H1 (cell line): Measurements from ENCODE around the gene ACTL10. TPM values are rescaled to one million over a fixed set of nuclear protein-coding genes. Genes with fewer than 3 reads are reported as not detected.

Source experiments
- CTCF ChIA-PET: fragments of 300-600 bp; sonication (Branson Sonifier 250); formaldehyde crosslinking; loops from one replicate; lab custom pipeline; 2021; ENCODE audit not compliant: partially characterized antibody; lab: Charles Lee
- POLR2A ChIA-PET: fragments of 300-600 bp; sonication (Branson Sonifier 250); formaldehyde crosslinking; loops from one replicate; lab custom pipeline; 2021; ENCODE audit warnings: inconsistent platforms; ENCODE audit not compliant: partially characterized antibody; lab: Charles Lee
- DNase-seq, 2 experiments: peaks; one replicate each; pipeline versions ENCODE4 v3.0.0 to v3.0.0-alpha.2; 2010 to 2022; ENCODE audit warnings: low spot score in 2 of 2, low read depth in 1 of 2, mixed read lengths in 1 of 2
- FAIRE-seq: peaks from 2 replicates; lab custom pipeline; 2011; peaks lifted over from hg19 to GRCh38; lab: Jason Lieb, UNC
- H2AFZ ChIP-seq: 2 replicates; pipeline ENCODE4 v1.8.1; 2012; ENCODE audit warnings: low read length, inconsistent platforms
- H2AK5ac ChIP-seq: 2 replicates; pipeline ENCODE4 v1.6.1; 2013; ENCODE audit warnings: low read depth, low read length
- H2BK120ac ChIP-seq: replicated peaks from 2 replicates; pipeline ENCODE3; 2013; ENCODE audit warnings: low read depth, low read length, inconsistent platforms
- H2BK12ac ChIP-seq: 2 replicates; pipeline ENCODE4 v1.6.1; 2013; ENCODE audit warnings: low read depth, low read length
- H2BK15ac ChIP-seq: 2 replicates; pipeline ENCODE4 v1.6.1; 2013; ENCODE audit warnings: low read length
- H2BK20ac ChIP-seq: 2 replicates; pipeline ENCODE4 v1.6.1; 2013; ENCODE audit warnings: low read length
- H2BK5ac ChIP-seq: 2 replicates; pipeline ENCODE4 v1.6.1; 2013; ENCODE audit warnings: low read depth, low read length
- H3K14ac ChIP-seq: 2 replicates; pipeline ENCODE4 v1.6.1; 2013; ENCODE audit warnings: inconsistent platforms; ENCODE audit not compliant: insufficient read length
- H3K18ac ChIP-seq: 2 replicates; pipeline ENCODE4 v1.6.1; 2013; ENCODE audit warnings: low read length; ENCODE audit errors: extremely low read depth
- H3K23ac ChIP-seq: 2 replicates; pipeline ENCODE4 v1.6.1; 2013; ENCODE audit warnings: inconsistent platforms; ENCODE audit not compliant: insufficient read length
- H3K23me2 ChIP-seq: 2 replicates; pipeline ENCODE4 v1.6.1; 2013; ENCODE audit warnings: low read depth, low read length
- H3K27ac ChIP-seq: 2 replicates; pipeline ENCODE4 v1.6.1; 2011; ENCODE audit warnings: low read depth, low read length, inconsistent platforms
- H3K27me3 ChIP-seq, 4 experiments: replicated peaks in 1 of 4; 1 replicate in 1 of 4; 2 replicates in 3 of 4; pipeline versions ENCODE4 v1.6.1 to v1.8.1; 2011 to 2013; ENCODE audit warnings: low read length in 3 of 4, mild to moderate bottlenecking in 3 of 4, inconsistent platforms in 2 of 4, mixed read lengths in 2 of 4, moderate library complexity in 1 of 4; ENCODE audit not compliant: control insufficient read depth in 3 of 4, insufficient read depth in 3 of 4; ENCODE audit errors: extremely low read depth in 1 of 4
- H3K36me3 ChIP-seq, 4 experiments: 2 replicates each; pipeline versions ENCODE4 v1.6.1 to v1.8.1; 2011 to 2013; ENCODE audit warnings: mild to moderate bottlenecking in 4 of 4, low read length in 3 of 4, moderate library complexity in 2 of 4, control low read depth in 1 of 4, inconsistent platforms in 1 of 4; ENCODE audit not compliant: insufficient read depth in 4 of 4, control insufficient read depth in 2 of 4
- H3K4ac ChIP-seq: replicated peaks from 2 replicates; pipeline ENCODE3; 2013; ENCODE audit warnings: low read length, low read depth, mixed read lengths, inconsistent platforms; ENCODE audit not compliant: insufficient read length
- H3K4me1 ChIP-seq, 4 experiments: replicated peaks in 1 of 4; 1 replicate in 1 of 4; 2 replicates in 3 of 4; pipeline versions ENCODE4 v1.6.1 to v1.8.1; 2011 to 2013; ENCODE audit warnings: low read length in 3 of 4, inconsistent platforms in 2 of 4, mixed read lengths in 1 of 4; ENCODE audit not compliant: insufficient read depth in 4 of 4, control insufficient read depth in 3 of 4
- H3K4me2 ChIP-seq, 2 experiments: 2 replicates each; pipeline versions ENCODE4 v1.6.1 to v1.8.1; 2011 to 2013; ENCODE audit warnings: low read depth in 2 of 2, low read length in 2 of 2, control low read depth in 1 of 2, inconsistent platforms in 1 of 2, mild to moderate bottlenecking in 1 of 2; ENCODE audit not compliant: insufficient read depth in 1 of 2
- H3K4me3 ChIP-seq, 4 experiments: fragments of 200-600, 300-600 bp in 1 of 4; sonication (generic), shearing (Covaris generic), sonication (Bioruptor Twin) in 1 of 4; 2 replicates each; pipeline versions ENCODE4 v1.5.1 to v1.8.1; 2011 to 2016; ENCODE audit warnings: low read length in 4 of 4, low read depth in 3 of 4, control low read depth in 2 of 4, inconsistent platforms in 2 of 4, mild to moderate bottlenecking in 2 of 4, mixed read lengths in 1 of 4, moderate library complexity in 1 of 4; ENCODE audit not compliant: insufficient read depth in 2 of 4; ENCODE audit errors: extremely low read depth in 1 of 4
- H3K56ac ChIP-seq: replicated peaks from 2 replicates; pipeline ENCODE3; 2013; ENCODE audit warnings: low read depth, mild to moderate bottlenecking, mixed read lengths, low read length, inconsistent platforms; ENCODE audit not compliant: insufficient read length
- H3K79me1 ChIP-seq: 2 replicates; pipeline ENCODE4 v1.6.1; 2013; ENCODE audit warnings: low read depth, low read length, control low read depth
- H3K79me2 ChIP-seq, 2 experiments: 2 replicates each; pipeline versions ENCODE4 v1.6.1 to v1.8.1; 2012 to 2013; ENCODE audit warnings: low read length in 2 of 2, mild to moderate bottlenecking in 2 of 2, inconsistent platforms in 1 of 2; ENCODE audit not compliant: insufficient read depth in 2 of 2, control insufficient read depth in 1 of 2
- H3K9ac ChIP-seq, 4 experiments: replicated peaks in 1 of 4; 1 replicate in 1 of 4; 2 replicates in 3 of 4; pipeline versions ENCODE4 v1.6.1 to v1.8.1; 2011 to 2013; ENCODE audit warnings: low read depth in 3 of 4, low read length in 3 of 4, control low read depth in 2 of 4, mild to moderate bottlenecking in 2 of 4, moderate library complexity in 2 of 4, inconsistent platforms in 1 of 4; ENCODE audit errors: extremely low read depth in 1 of 4
- H3K9me3 ChIP-seq, 2 experiments: 2 replicates each; pipeline versions ENCODE4 v1.6.1 to v1.8.1; 2012 to 2013; ENCODE audit warnings: mild to moderate bottlenecking in 2 of 2, moderate library complexity in 2 of 2, control low read depth in 1 of 2, inconsistent platforms in 1 of 2, low read depth in 1 of 2, low read length in 1 of 2, mixed read lengths in 1 of 2; ENCODE audit not compliant: insufficient read depth in 2 of 2
- H4K20me1 ChIP-seq, 2 experiments: replicated peaks in 1 of 2; 2 replicates each; pipeline versions ENCODE3 to v1.8.1; 2011 to 2013; ENCODE audit warnings: inconsistent platforms in 2 of 2, low read length in 2 of 2, mild to moderate bottlenecking in 1 of 2; ENCODE audit not compliant: insufficient read depth in 2 of 2, control insufficient read depth in 1 of 2
- H4K5ac ChIP-seq: 2 replicates; pipeline ENCODE4 v1.6.1; 2013; ENCODE audit warnings: low read length, low read depth, mixed read lengths, inconsistent platforms; ENCODE audit not compliant: insufficient read length
- H4K8ac ChIP-seq: 2 replicates; pipeline ENCODE4 v1.8.0; 2013; ENCODE audit warnings: mild to moderate bottlenecking, moderate library complexity, low read length, inconsistent platforms; ENCODE audit not compliant: insufficient read depth; ENCODE audit errors: extremely low read depth
- H4K91ac ChIP-seq: replicated peaks from 2 replicates; pipeline ENCODE3; 2013; ENCODE audit warnings: low read length, mixed read lengths, inconsistent platforms; ENCODE audit not compliant: insufficient read length
- EP300 ChIP-seq, 2 experiments: IDR thresholded peaks; 1 replicate in 1 of 2; 2 replicates in 1 of 2; pipeline ENCODE4 v1.6.1; 2011 to 2012; ENCODE audit warnings: low read depth in 2 of 2, low read length in 2 of 2, mild to moderate bottlenecking in 2 of 2, borderline replicate concordance in 1 of 2, inconsistent platforms in 1 of 2, moderate library complexity in 1 of 2
- JUN ChIP-seq: IDR thresholded peaks from 2 replicates; pipeline ENCODE4 v1.6.1; 2011; ENCODE audit warnings: low read depth, mild to moderate bottlenecking, improper control_type of control experiment, low read length
- WGBS, 2 experiments: shearing (Covaris generic) in 1 of 2; methylation state at CpG; one replicate each; pipeline versions ENCODE4 v1.1.6 to v1.1.7; 2013 to 2015; ENCODE audit warnings: low lambda C conversion rate in 2 of 2, mixed read lengths in 2 of 2, inconsistent platforms in 1 of 2, low coverage in 1 of 2, missing lambda C conversion rate in 1 of 2; ENCODE audit not compliant: insufficient replicate concordance in 2 of 2, insufficient coverage in 1 of 2, insufficient read length in 1 of 2; ENCODE audit errors: extremely low coverage in 1 of 2, missing lambda C conversion rate in 1 of 2; 5-methylcytosine and 5-hydroxymethylcytosine counted together
- polyA plus RNA-seq, 7 experiments: library from polyadenylated mRNA; depleted of rRNA in 3 of 7; stranded (reverse) in 5 of 7; unstranded in 2 of 7; fragments of >200 nt in 5 of 7; fragments of 200-250 nt in 2 of 7; gene quantifications; 1 replicate in 5 of 7; 2 replicates in 1 of 7; 4 replicates in 1 of 7; pipeline versions ENCODE4 v1.2.1 to v1.2.3, GENCODE V29; 2011 to 2013; ENCODE audit warnings: missing spikeins in 2 of 7, mixed read lengths in 2 of 7
- total RNA-seq: library from RNA; stranded (reverse); fragmentation: NEBNext Ultra II Directional; extraction: Animal tissue kit (Norgen Biotek cat#: 25700); gene quantifications from 2 replicates; pipeline ENCODE4 v1.2.1, GENCODE V29; 2021

ACTL10 gene
- total and polyA plus RNA-seq, 2 of the 8 experiments (the other 6 are each of a cell fraction or from before 2014, with no cell fraction given), result 0.26 TPM; not detected in 1

GRCh38 chr20:33664762-33665144, 2.0 kb upstream of the ACTL10 start:
- FAIRE-seq (no peak), DNase-seq (no peak)
- ChIA-PET CTCF (interaction anchor here (0.7 to 3.9 kb wide), 10 partner anchors 9 to 207 kb away, joined by 3 to 22 read pairs (median 4); partner anchors contain the start of gene NECAB3), POLR2A (interaction anchor here (0.6 to 17.9 kb wide), 9 partner anchors 10 to 205 kb away, joined by 3 to 245 read pairs (median 3); partner anchors contain the start of genes NECAB3 and ZNF341)
- 88% methylated on average over 2 of the region's 2 CpGs; no CpG with 5 or more reads in 1 of the 2 experiments for WGBS, 2 experiments
- Histone ChIP-seq H3K4ac (peak overlapping the region; percentile 65), H3K9me3 (peaks cover 0 to 5% of the 10 kb centered on the region in 2 experiments; a peak in 1 of 4 replicates), H2AK5ac (peak overlapping the region; percentile 17; the same call in 1 of the 2 replicates), H2BK15ac (no peak overlapping the region; the same call in 1 of the 2 replicates), H3K23me2 (peaks cover 25% of the 10 kb centered on the region; the same call in 1 of the 2 replicates), H2BK12ac (peak overlapping the region; percentile 84; the same call in 1 of the 2 replicates), H4K91ac (peak overlapping the region; percentile 75), H3K27ac (no peak overlapping the region), H3K4me3 (no peak overlapping the region), H4K8ac (peak overlapping the region; percentile 12; the same call in 1 of the 2 replicates), H3K36me3 (peaks cover 2 to 11% (median 6%) of the 10 kb centered on the region in 4 experiments; a peak in 2 of 8 replicates), H3K23ac (no peak overlapping the region), H2BK120ac (no peak overlapping the region), H2BK5ac (peak overlapping the region; percentile 73; the same call in 1 of the 2 replicates), H3K9ac (no peak overlapping the region), H4K5ac (no peak overlapping the region), H3K4me1 (peaks cover 0 to 18% (median 11%) of the 10 kb centered on the region in 4 experiments; a peak in 4 of 7 replicates), H3K56ac (no peak overlapping the region), H3K27me3 (peaks cover 0 to 10% (median 3%) of the 10 kb centered on the region in 4 experiments; a peak in 3 of 7 replicates), H3K14ac (no peak overlapping the region), H3K79me2 (no peaks in the 10 kb centered on the region), H4K20me1 (peaks cover 0 to 15% of the 10 kb centered on the region in 2 experiments), H2BK20ac (no peak overlapping the region), H3K18ac (peak overlapping the region; percentile 55; the same call in 1 of the 2 replicates), H2AFZ (no peak overlapping the region), H3K79me1 (no peaks in the 10 kb centered on the region; the same call in 1 of the 2 replicates), H3K4me2 (peak overlapping the region in 1 of 2 experiments; percentile 67; a peak in 1 of 4 replicates)
- no peak for TF ChIP-seq EP300 (IDR thresholded peaks at IDR 0.05; ENCODE audit: borderline replicate concordance in 1 of 2, low read depth in 2 of 2, low read length in 2 of 2)
- TF ChIP-seq JUN, result no peak
